Cardiac muscle cell (in vitro differentiated cells and primary cell): Measurements from ENCODE around the gene PLXNA2. TPM values are rescaled to one million over a fixed set of nuclear protein-coding genes. Genes with fewer than 3 reads are reported as not detected.

ENCODE experiments used
- DNase-seq, 2 donors: peaks; one replicate each; pipeline versions ENCODE4 v3.0.0 to v3.0.0-alpha.2; 2010 to 2017; ENCODE audit warnings: low read depth in 1 of 2, low spot score in 1 of 2
- H3K27ac ChIP-seq: fragments of 200-600 bp; sonication (generic); 2 replicates; pipeline ENCODE4 v1.5.1; 2016
- H3K27me3 ChIP-seq: fragments of 200-600 bp; sonication (generic); 2 replicates; pipeline ENCODE4 v1.6.0; 2016; ENCODE audit warnings: control low read depth
- H3K36me3 ChIP-seq: fragments of 200-600 bp; sonication (generic); 2 replicates; pipeline ENCODE4 v1.5.1; 2016; ENCODE audit warnings: control low read depth
- H3K4me1 ChIP-seq: fragments of 200-600 bp; sonication (generic); 2 replicates; pipeline ENCODE4 v1.8.1; 2017; ENCODE audit warnings: low read depth, mild to moderate bottlenecking, mixed run types
- H3K4me3 ChIP-seq: fragments of 200-600 bp; sonication (generic); 2 replicates; pipeline ENCODE4 v1.5.1; 2016; ENCODE audit warnings: mild to moderate bottlenecking
- H3K9me3 ChIP-seq: fragments of 200-600 bp; sonication (generic); 2 replicates; pipeline ENCODE4 v1.5.1; 2017; ENCODE audit warnings: low read depth, mild to moderate bottlenecking, control low read depth
- CTCF ChIP-seq: IDR thresholded peaks from 2 replicates; pipeline ENCODE4 v1.5.1; 2012; ENCODE audit warnings: low read depth, mild to moderate bottlenecking, low read length
- polyA plus RNA-seq: library from polyadenylated mRNA; unstranded; fragments of >200 nt; fragmentation: Nextera tagmentation; extraction: Ambion mirVana; gene quantifications from 2 replicates; pipeline ENCODE4 v1.2.1, GENCODE V29; 2016
- total RNA-seq: library from RNA; depleted of rRNA; stranded (reverse); fragments of >200 nt; gene quantifications from 2 replicates; pipeline ENCODE4 v1.2.3, GENCODE V29; 2016

The PLXNA2 gene
- total and polyA plus RNA-seq, 2 experiments from 2014 or later, result 23.2 to 55.3 TPM

DNA sequence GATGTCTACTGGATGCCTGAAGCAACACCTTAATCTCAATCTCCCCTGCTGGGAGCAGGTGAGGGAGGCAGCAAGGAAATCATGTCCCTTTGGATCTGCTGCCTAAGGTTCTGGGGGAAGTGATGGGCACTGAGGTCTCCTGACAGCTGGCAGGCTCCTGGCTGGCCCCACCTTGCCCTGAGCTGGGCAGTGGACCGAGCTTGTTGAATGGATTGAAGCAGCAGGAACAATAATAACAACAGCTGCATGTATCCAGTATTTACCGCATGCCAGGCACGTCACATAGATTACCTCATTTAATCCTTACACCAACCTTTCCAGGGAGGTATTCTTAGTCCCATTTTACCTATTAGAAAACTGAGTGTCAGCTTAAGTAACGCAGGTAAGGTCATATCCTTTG is 133.9 kb downstream of the PLXNA2 start:
- H3K27me3 ChIP-seq, result no peaks in the 10 kb centered on the region
- no peak overlapping the region for H3K27ac ChIP-seq
- no peaks in the 10 kb centered on the region for H3K36me3 ChIP-seq
- no peak overlapping the region for H3K4me3 ChIP-seq
- H3K9me3 ChIP-seq, result no peaks in the 10 kb centered on the region
- peaks cover 52% of the 10 kb centered on the region for H3K4me1 ChIP-seq
- TF ChIP-seq CTCF, result no peak
- DNase-seq, result no peak

DNA sequence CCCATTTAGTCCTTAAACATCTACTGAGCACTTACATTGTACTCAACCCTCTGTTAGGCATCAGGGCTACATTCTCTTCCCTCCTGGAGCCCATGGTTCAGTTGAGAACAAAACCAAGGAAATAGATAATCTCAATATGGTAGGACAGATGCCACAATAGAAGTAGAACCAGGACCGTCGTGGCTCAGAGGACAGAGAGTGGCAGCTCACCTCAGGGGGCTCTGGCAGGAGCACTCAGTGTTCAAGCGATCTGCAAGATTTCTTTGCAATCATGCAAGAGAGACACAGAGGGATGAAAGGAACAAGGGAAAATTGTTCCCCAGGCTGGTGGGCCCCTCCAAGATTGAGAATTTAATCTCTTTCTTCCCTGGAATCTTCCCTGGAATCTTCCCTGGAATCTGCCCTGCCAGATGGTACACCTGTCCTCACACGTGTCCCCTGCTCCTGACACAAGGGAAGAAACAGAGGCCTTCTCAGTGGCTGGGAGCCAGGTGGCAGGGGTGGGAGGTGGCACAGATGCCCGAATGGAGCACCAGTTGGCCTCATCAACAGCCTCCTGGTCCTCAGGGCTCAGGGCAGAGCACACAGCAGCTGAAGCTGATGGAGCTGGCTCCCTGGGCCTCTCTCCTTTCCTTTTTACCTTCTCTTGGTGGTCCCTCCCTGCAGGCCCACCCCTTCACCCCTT is 135.4 kb downstream of the PLXNA2 start:
- TF ChIP-seq CTCF, result no peak
- Histone ChIP-seq H3K36me3 (no peaks in the 10 kb centered on the region), H3K27me3 (no peaks in the 10 kb centered on the region), H3K9me3 (no peaks in the 10 kb centered on the region), H3K27ac (no peak overlapping the region), H3K4me3 (no peak overlapping the region), H3K4me1 (peaks cover 67% of the 10 kb centered on the region)
- DNase-seq, result no peak

- peaks cover 72% of the 10 kb centered on the region for H3K4me1 ChIP-seq
- no peaks in the 10 kb centered on the region for H3K9me3 ChIP-seq
- no peak overlapping the region for H3K4me3 ChIP-seq
- H3K27me3 ChIP-seq, result no peaks in the 10 kb centered on the region
- no peak for TF ChIP-seq CTCF
- H3K36me3 ChIP-seq, result no peaks in the 10 kb centered on the region
- peak in 1 of 2 donors; percentile 32 for DNase-seq
- no peak overlapping the region for H3K27ac ChIP-seq
Observed at GRCh38 chr1:208108213-208108608, 136.0 kb downstream of the PLXNA2 start.

GRCh38 chr1:208107425-208108212 is 136.6 kb downstream of the PLXNA2 start:
- H3K4me3 ChIP-seq, result no peak overlapping the region
- no peaks in the 10 kb centered on the region for H3K27me3 ChIP-seq
- H3K27ac ChIP-seq, result no peak overlapping the region
- H3K9me3 ChIP-seq, result no peaks in the 10 kb centered on the region
- H3K4me1 ChIP-seq, result peaks cover 76% of the 10 kb centered on the region
- no peak for TF ChIP-seq CTCF
- H3K36me3 ChIP-seq, result no peaks in the 10 kb centered on the region
- DNase-seq, result peak in 1 of 2 donors; percentile 83

DNA sequence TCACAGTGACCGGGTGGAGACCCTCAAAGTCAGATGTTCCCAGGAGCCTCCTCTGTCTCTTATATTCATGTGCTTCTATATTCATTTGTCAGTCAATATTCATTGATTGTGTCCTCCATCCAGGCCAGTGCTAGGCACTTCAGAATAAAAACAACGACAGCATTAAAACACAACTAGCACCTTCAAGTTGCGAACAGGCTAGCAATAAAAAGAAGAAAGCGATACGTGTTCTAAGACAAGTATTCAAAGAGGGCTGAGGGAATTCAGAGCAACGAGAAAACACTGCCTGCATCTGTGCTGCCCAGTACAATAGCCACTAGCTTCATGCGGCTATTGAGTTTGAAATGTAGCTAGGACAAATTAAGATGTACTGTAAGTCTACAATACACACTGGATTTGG is 138.0 kb downstream of the PLXNA2 start:
- no peak for DNase-seq
- Histone ChIP-seq H3K27me3 (no peaks in the 10 kb centered on the region), H3K4me1 (peaks cover 76% of the 10 kb centered on the region), H3K27ac (no peak overlapping the region), H3K9me3 (no peaks in the 10 kb centered on the region), H3K36me3 (no peaks in the 10 kb centered on the region), H3K4me3 (no peak overlapping the region)
- no peak for TF ChIP-seq CTCF
